DMS53 (cell line): ENCODE measurements around the gene C9orf57.
"Not testable (repeated sequence)": the region's sequence is repeated elsewhere in the genome, so short reads cannot be mapped to it uniquely, and the experiment has no call there.

Source experiments
- DNase-seq: peaks from one replicate; lab custom pipeline; 2025; lab: John Stamatoyannopoulos, UW

Gene C9orf57

GRCh38 chr9:72060513-72060912 lies at the start of gene C9orf57:
C9orf57 (minus strand) TSS chr9:72060613; CDS start chr9:72059331, 1,282 bp downstream.
- no peak for DNase-seq

GRCh38 chr9:72102520-72102919 lies 42.1 kb upstream of the C9orf57 start:
- DNase-seq = no peak

GRCh38 chr9:72095520-72095919 lies 35.1 kb upstream of the C9orf57 start:
- DNase-seq = not testable (repeated sequence)

- DNase-seq = no peak
Observed at GRCh38 chr9:72092820-72093219, 32.4 kb upstream of the C9orf57 start.

- DNase-seq = no peak
Observed at GRCh38 chr9:72089451-72090130, 29.2 kb upstream of the C9orf57 start.

GRCh38 chr9:72082536-72082935 lies 22.1 kb upstream of the C9orf57 start:
- no peak for DNase-seq

GRCh38 chr9:72074666-72075065 lies 14.3 kb upstream of the C9orf57 start:
- DNase-seq = peak; percentile 3

- DNase-seq = no peak
Observed at GRCh38 chr9:72065076-72065475, 4.7 kb upstream of the C9orf57 start.

- DNase-seq = no peak
Observed at GRCh38 chr9:72052122-72052521, 8.3 kb downstream of the C9orf57 start.

- no peak for DNase-seq
Observed at GRCh38 chr9:72048850-72049249, 11.6 kb downstream of the C9orf57 start.

GRCh38 chr9:72046630-72047456 lies 13.6 kb downstream of the C9orf57 start:
- DNase-seq = no peak

GRCh38 chr9:72044095-72044494 lies 16.3 kb downstream of the C9orf57 start:
- no peak for DNase-seq

- no peak for DNase-seq
Observed at GRCh38 chr9:72043576-72043975, 16.8 kb downstream of the C9orf57 start.

GRCh38 chr9:72042928-72043327 lies 17.5 kb downstream of the C9orf57 start:
- DNase-seq = no peak

GRCh38 chr9:72041775-72042194 lies 18.6 kb downstream of the C9orf57 start:
- peak; percentile 7 for DNase-seq

GRCh38 chr9:72041369-72041768 lies 19.0 kb downstream of the C9orf57 start:
- no peak for DNase-seq

- DNase-seq = no peak
Observed at GRCh38 chr9:72039532-72039931, 20.9 kb downstream of the C9orf57 start.

GRCh38 chr9:72038890-72039410 lies 21.5 kb downstream of the C9orf57 start:
- peak; percentile 80 for DNase-seq

GRCh38 chr9:72038408-72038807 lies 22.0 kb downstream of the C9orf57 start:
- DNase-seq = no peak

GRCh38 chr9:72037571-72037970 lies 22.8 kb downstream of the C9orf57 start:
- DNase-seq = no peak

- DNase-seq = no peak
Observed at GRCh38 chr9:72030767-72031166, 29.6 kb downstream of the C9orf57 start.

GRCh38 chr9:72029986-72030385 lies 30.4 kb downstream of the C9orf57 start:
- DNase-seq = no peak

GRCh38 chr9:72025906-72026305 lies 34.5 kb downstream of the C9orf57 start:
- peak; percentile 33 for DNase-seq
